Chondrocyte (in vitro differentiated cells): ENCODE results near the gene RALBP1. TPM values are rescaled to one million over a fixed set of nuclear protein-coding genes. Genes with fewer than 3 reads are reported as not detected.
"Not testable (repeated sequence)": the region's sequence is repeated elsewhere in the genome, so short reads cannot be mapped to it uniquely, and the experiment has no call there.

Experiments
- DNase-seq: peaks from one replicate; pipeline ENCODE4 v3.0.0; 2021; ENCODE audit warnings: mixed read lengths, low spot score
- H3K27ac Mint-ChIP-seq: one replicate; pipeline ENCODE4 v1.8.0; 2021; ENCODE audit warnings: mild to moderate bottlenecking, moderate library complexity, mixed read lengths; ENCODE audit not compliant: unreplicated experiment
- H3K27me3 Mint-ChIP-seq: 2 replicates; pipeline ENCODE4 v1.8.0; 2021; ENCODE audit warnings: low read depth, mixed read lengths
- H3K36me3 Mint-ChIP-seq: 2 replicates; pipeline ENCODE4 v1.8.0; 2021; ENCODE audit warnings: low read depth, mixed read lengths
- H3K4me1 Mint-ChIP-seq: 2 replicates; pipeline ENCODE4 v1.8.0; 2021; ENCODE audit warnings: low read depth, mild to moderate bottlenecking, mixed read lengths
- H3K4me3 Mint-ChIP-seq: one replicate; pipeline ENCODE4 v1.8.0; 2021; ENCODE audit warnings: mild to moderate bottlenecking, moderate library complexity, mixed read lengths; ENCODE audit not compliant: unreplicated experiment
- H3K9me3 Mint-ChIP-seq: 2 replicates; pipeline ENCODE4 v1.8.0; 2021; ENCODE audit warnings: low read depth, mixed read lengths
- CTCF ChIP-seq: fragments of 200-600 bp; sonication (generic); IDR thresholded peaks from 2 replicates; pipeline ENCODE4 v1.5.0; 2021; ENCODE audit warnings: antibody characterized with exemption, mild to moderate bottlenecking, moderate library complexity
- long read RNA-seq: library from polyadenylated mRNA; stranded (forward); transcript quantifications from one replicate; pipeline ENCODE4 v2.0.0, GENCODE V29; 2021
- total RNA-seq: library from RNA; stranded (reverse); gene quantifications from 3 replicates; pipeline ENCODE4 v1.2.1, GENCODE V29; 2021

The RALBP1 gene
- 46.4 to 53.9 TPM (median 50.8 TPM) in 3 replicates for total RNA-seq
- long read RNA-seq, full-length matches to known transcripts = 117 of 143 reads
- long read RNA-seq, partial matches to known transcripts = 14 of 143 reads
- long read RNA-seq, other reads (novel, unspliced or antisense) = 12 of 143 reads

- H3K4me1 Mint-ChIP-seq = peaks cover 31% of the 10 kb centered on the region
- peak; percentile 72 for TF ChIP-seq CTCF
- peak within 1 kb of the TSS; percentile 86 for H3K4me3 Mint-ChIP-seq
- H3K9me3 Mint-ChIP-seq = peaks cover 4% of the 10 kb centered on the region
- peak within 1 kb of the TSS; percentile 94 for H3K27ac Mint-ChIP-seq
- peak; percentile 100 for DNase-seq
- H3K27me3 Mint-ChIP-seq = no peaks in the 10 kb centered on the region
- H3K36me3 Mint-ChIP-seq = peaks cover 4% of the 10 kb centered on the region
Measured at GRCh38 chr18:9474983-9475642, at the start of gene RALBP1. RALBP1 (plus strand) TSS chr18:9475513; CDS start chr18:9513046, 37,533 bp downstream.

DNA sequence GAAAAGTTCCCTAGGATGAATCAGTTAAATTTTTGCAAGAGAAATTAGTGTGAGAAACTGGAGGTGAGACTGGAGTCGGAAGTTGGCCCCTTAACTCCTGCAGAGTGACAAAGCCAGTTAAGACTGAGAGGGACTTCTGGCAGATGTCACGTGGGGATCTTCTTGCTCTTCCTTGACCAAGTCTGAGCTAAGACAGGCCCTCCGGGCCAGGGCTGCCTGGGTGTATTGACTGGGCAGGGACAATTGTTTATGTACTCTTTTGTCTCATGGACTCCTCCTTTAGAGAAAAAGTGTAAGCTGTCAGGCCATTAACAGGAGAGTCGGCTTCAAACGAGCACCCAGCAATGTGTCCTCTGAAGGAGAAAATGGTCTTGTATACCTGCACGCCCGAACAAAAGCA lies 48.6 kb upstream of the RALBP1 start:
- no peaks in the 10 kb centered on the region for H3K27me3 Mint-ChIP-seq
- H3K4me1 Mint-ChIP-seq = no peaks in the 10 kb centered on the region
- H3K27ac Mint-ChIP-seq = no peak overlapping the region
- H3K4me3 Mint-ChIP-seq = no peak overlapping the region
- TF ChIP-seq CTCF = no peak
- H3K9me3 Mint-ChIP-seq = peaks cover 3% of the 10 kb centered on the region
- no peaks in the 10 kb centered on the region for H3K36me3 Mint-ChIP-seq
- no peak for DNase-seq

- no peaks in the 10 kb centered on the region for H3K36me3 Mint-ChIP-seq
- H3K4me1 Mint-ChIP-seq = peaks cover 1% of the 10 kb centered on the region
- H3K9me3 Mint-ChIP-seq = peaks cover 3% of the 10 kb centered on the region
- H3K4me3 Mint-ChIP-seq = no peak overlapping the region
- DNase-seq = no peak
- no peak overlapping the region for H3K27ac Mint-ChIP-seq
- no peaks in the 10 kb centered on the region for H3K27me3 Mint-ChIP-seq
- TF ChIP-seq CTCF = no peak
Measured at GRCh38 chr18:9428301-9428706, 47.0 kb upstream of the RALBP1 start.

GRCh38 chr18:9428862-9429661 lies 46.3 kb upstream of the RALBP1 start:
- Mint-ChIP-seq H3K9me3 (peaks cover 3% of the 10 kb centered on the region), H3K27me3 (no peaks in the 10 kb centered on the region), H3K36me3 (no peaks in the 10 kb centered on the region), H3K4me3 (no peak overlapping the region), H3K27ac (no peak overlapping the region), H3K4me1 (peaks cover 9% of the 10 kb centered on the region)
- no peak for TF ChIP-seq CTCF
- no peak for DNase-seq

DNA sequence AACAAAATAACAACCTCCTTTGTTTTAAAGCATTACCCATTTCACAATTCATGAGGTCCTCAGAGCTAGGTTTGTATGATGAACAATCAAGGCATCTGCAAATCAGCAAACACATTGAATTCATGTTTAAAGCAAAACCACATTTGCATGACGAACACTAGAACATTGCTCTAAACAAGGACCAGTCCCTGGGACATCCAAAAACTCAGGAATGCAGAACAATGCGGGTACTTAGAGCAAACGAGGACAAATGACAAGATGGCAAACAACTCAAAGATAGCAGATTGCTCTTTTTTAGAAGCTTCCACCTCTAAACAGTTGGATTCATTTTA lies 45.7 kb upstream of the RALBP1 start:
- H3K4me1 Mint-ChIP-seq = peaks cover 11% of the 10 kb centered on the region
- TF ChIP-seq CTCF = no peak
- no peak overlapping the region for H3K4me3 Mint-ChIP-seq

GRCh38 chr18:9430315-9430714 lies 45.0 kb upstream of the RALBP1 start:
- H3K27ac Mint-ChIP-seq, H3K36me3 Mint-ChIP-seq, H3K9me3 Mint-ChIP-seq, DNase-seq, H3K4me3 Mint-ChIP-seq, H3K27me3 Mint-ChIP-seq: not testable (repeated sequence)
- peaks cover 11% of the 10 kb centered on the region for H3K4me1 Mint-ChIP-seq

More for the DNA sequence above, 45.7 kb upstream of the RALBP1 start:
- Mint-ChIP-seq H3K36me3 (no peaks in the 10 kb centered on the region), H3K9me3 (peaks cover 3% of the 10 kb centered on the region), H3K27me3 (no peaks in the 10 kb centered on the region), H3K27ac (no peak overlapping the region)
- no peak for DNase-seq
